Prostate gland (tissue), 2 donors: ENCODE data around the gene ST7.
"Not testable (repeated sequence)": the region's sequence is repeated elsewhere in the genome, so short reads cannot be mapped to it uniquely, and the experiment has no call there.

Source experiments
- POLR2A ChIP-seq: fragments of 450-650 bp; IDR thresholded peaks from one replicate; pipeline ENCODE4 v1.6.1; 2016; ENCODE audit warnings: antibody characterized with exemption, mild to moderate bottlenecking
- POLR2AphosphoS5 ChIP-seq: sonication (generic); formaldehyde crosslinking; IDR thresholded peaks from one replicate; pipeline ENCODE4 v1.6.1; 2017; ENCODE audit warnings: antibody characterized with exemption
- TF ChIP-seq, protein P1 (sequence below), 4 experiments: fragments of 200-600 bp in 2 of 4; fragments of 450-650 bp in 2 of 4; sonication (generic) in 2 of 4; IDR thresholded peaks; 1 replicate in 3 of 4; 2 replicates in 1 of 4; pipeline ENCODE4 v1.5.1; 2016 to 2019; ENCODE audit warnings: antibody characterized with exemption in 4 of 4, mild to moderate bottlenecking in 2 of 4, moderate library complexity in 2 of 4

DNA sequence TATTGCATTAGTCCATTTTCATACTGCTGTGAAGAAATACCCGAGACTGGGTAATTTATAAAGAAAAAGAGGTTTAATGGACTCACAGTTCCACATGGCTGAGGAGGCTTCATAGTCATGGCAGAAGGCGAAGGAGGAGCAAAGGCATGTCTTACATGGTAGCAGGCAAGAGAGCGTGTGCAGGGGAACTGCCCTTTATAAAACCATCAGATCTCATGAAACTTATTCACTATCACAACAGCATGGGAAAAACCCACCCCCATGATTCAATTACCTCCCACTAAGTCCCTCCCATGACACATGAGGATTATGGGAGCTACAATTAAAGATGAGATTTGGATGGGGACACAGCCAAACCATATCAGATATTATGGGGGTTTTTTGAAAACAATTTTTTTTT, 21.7 kb downstream of the ST7 start:
- TF ChIP-seq, protein P1, sequence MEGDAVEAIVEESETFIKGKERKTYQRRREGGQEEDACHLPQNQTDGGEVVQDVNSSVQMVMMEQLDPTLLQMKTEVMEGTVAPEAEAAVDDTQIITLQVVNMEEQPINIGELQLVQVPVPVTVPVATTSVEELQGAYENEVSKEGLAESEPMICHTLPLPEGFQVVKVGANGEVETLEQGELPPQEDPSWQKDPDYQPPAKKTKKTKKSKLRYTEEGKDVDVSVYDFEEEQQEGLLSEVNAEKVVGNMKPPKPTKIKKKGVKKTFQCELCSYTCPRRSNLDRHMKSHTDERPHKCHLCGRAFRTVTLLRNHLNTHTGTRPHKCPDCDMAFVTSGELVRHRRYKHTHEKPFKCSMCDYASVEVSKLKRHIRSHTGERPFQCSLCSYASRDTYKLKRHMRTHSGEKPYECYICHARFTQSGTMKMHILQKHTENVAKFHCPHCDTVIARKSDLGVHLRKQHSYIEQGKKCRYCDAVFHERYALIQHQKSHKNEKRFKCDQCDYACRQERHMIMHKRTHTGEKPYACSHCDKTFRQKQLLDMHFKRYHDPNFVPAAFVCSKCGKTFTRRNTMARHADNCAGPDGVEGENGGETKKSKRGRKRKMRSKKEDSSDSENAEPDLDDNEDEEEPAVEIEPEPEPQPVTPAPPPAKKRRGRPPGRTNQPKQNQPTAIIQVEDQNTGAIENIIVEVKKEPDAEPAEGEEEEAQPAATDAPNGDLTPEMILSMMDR (IDR thresholded peaks at IDR 0.05), result not testable (repeated sequence)
- not testable (repeated sequence) for TF ChIP-seq POLR2AphosphoS5, POLR2A
